ENCODE measurements around the gene IGSF21. TPM values are rescaled to one million over a fixed set of nuclear protein-coding genes. Genes with fewer than 3 reads are reported as not detected.
"Not testable (repeated sequence)": the region's sequence is repeated elsewhere in the genome, so short reads cannot be mapped to it uniquely, and the experiment has no call there.

IGSF21 gene
- polyA plus RNA-seq, 3 donors, result 0.21 to 0.36 (median 0.24) TPM

DNA sequence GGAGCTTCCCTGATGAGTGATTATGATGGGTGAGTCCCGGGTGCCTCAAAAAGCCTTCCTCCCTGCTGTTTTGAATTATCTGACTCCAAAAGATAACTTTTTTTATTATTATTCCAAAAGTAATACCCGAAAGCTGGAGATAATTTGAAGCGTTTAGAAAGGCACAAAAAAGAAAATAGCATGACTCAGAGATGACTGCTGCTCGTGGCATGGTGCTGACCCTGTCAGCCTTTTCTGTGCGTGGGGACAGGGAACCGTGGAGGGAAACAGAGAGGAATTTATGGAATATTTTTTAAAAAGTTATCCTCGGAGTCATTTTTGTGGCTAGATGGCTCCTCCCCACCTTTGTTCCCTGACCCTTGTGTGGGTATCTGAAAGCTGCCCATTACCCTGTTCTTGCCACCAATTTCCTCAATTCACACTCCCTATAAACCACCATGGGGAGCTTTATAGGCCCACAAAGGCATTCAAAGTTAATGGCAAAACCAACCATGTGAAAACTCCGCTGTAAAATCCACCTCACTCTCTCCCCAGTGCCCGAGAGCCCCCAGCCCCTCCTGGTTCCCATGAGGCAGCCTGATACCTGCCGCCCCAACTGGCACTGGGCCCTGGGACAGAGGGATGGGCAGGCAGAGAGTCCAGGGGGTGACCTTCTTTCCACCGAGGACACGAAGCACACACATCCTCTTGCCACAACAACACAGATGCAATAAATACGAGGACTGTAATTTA lies 37.5 kb downstream of the IGSF21 start:
- DNase-seq, result no peak

GRCh38 chr1:18145851-18146618 lies 38.4 kb downstream of the IGSF21 start:
- no peak for DNase-seq

- DNase-seq, result no peak
Observed at GRCh38 chr1:18146886-18147285, 39.3 kb downstream of the IGSF21 start.

GRCh38 chr1:18147672-18148071 lies 40.1 kb downstream of the IGSF21 start:
- DNase-seq, result no peak

DNA sequence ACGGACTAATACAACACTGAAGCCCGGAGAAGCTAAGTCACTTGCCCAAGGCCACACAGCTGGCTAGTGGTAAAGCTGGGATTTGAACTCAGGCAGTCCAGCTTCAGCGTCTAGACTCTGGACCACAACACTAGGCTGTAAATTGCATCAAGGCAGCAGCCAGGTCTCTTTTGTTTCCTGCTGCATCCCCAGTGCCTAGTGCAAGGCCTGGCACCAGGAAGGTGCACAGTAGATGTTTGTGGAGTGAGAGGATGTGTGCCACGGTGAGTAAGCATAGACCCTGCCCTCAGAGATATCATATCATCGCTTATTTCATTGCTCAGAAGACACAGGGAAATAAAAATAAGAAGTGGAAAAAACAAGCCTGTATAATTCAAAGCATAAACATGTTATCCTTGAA lies 40.9 kb downstream of the IGSF21 start:
- DNase-seq, result no peak

- DNase-seq, result peak; percentile 35
Observed at GRCh38 chr1:18149027-18149641, 41.5 kb downstream of the IGSF21 start.

DNA sequence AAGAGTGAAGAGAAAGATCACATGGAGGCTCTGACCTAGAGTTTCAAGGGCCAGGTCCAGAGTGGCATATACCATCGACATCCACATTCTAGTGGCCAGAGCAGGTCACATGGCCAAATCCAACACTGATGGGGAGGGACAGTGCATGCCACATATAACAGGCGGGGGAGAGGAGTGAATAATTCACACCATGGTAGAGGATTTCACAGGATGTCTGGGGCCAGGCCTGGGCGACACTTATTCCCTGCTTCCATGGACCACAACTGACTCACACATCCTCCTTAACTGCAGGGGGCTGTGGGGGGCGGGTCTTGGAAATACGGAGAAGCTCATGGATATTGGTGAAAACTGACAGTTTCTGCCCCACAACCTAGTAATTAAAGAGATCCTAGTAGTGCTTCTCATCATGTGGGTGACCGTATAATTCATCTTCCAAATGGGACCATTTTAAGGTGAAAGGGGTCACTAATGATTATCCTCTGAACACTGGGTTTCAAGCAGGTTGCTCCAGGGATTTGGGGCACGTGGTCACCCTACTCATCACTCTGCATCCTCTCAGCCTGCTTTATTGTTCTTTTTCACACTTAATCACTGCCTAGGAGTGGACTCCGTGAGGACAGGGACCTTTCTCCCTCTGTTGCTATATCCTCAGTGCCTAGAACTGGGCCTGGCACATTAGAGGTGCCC lies 44.0 kb downstream of the IGSF21 start:
- DNase-seq, result no peak

DNA sequence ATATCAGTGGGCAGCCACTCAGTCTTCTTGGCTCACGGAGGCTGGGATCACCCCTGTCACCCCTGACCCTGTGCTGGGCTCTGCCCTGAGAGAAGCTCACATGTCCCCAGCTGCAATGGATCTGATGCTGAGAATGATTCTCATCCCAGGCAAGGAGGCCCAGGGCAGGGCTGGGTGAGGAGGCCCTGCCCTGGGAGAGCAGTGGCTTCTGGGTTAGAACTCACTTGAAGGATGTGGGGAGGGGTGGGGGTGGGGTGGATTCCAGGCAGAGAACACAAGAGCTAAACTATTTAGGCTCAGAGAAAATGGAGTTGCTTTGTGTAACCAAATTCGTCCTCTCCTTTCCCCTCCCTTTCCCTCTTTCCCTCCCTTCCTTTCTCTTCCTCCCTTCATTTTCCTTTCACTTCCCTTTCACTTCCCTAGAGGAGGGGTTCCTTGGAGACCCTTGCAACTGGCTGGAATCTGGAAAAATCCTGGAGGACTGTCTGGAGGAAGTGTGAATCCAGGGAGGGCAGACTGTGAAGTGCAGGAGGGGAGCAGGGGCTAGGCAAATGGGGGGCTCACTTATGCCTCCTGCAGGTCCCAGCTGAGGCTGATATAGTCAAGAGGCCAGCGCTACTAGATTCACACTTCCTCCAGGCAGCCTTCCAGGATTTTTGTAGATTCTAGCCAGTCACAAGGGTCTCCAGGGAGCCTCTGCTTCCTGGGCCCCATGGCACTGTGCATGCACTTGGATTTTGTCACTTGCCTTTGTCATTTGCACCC lies 47.0 kb downstream of the IGSF21 start:
- no peak for DNase-seq

- no peak for DNase-seq
Observed at GRCh38 chr1:18155881-18156385, 48.3 kb downstream of the IGSF21 start.

- DNase-seq, result no peak
Observed at GRCh38 chr1:18157352-18157751, 49.8 kb downstream of the IGSF21 start.

DNA sequence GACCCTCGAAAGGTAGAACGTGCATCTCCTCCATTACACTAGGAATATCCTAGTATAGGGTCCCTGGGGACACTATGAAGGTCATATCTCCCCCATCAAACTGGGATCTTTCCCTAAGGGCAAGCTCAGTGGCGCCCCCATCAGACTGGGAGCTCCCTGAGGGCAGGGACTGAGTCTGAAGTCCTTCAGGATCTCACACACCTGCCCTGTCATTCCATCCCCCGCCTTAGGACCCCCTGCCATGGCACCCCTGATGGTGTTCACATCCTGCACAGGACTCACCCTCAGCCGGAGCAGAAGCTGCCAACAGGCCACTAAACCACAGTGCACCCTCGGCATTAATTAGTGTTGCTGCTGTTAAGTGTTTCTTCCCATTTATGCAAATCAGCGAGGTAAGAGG lies 50.4 kb downstream of the IGSF21 start:
- DNase-seq, result no peak

GRCh38 chr1:18158714-18159113 lies 51.1 kb downstream of the IGSF21 start:
- DNase-seq, result no peak

DNA sequence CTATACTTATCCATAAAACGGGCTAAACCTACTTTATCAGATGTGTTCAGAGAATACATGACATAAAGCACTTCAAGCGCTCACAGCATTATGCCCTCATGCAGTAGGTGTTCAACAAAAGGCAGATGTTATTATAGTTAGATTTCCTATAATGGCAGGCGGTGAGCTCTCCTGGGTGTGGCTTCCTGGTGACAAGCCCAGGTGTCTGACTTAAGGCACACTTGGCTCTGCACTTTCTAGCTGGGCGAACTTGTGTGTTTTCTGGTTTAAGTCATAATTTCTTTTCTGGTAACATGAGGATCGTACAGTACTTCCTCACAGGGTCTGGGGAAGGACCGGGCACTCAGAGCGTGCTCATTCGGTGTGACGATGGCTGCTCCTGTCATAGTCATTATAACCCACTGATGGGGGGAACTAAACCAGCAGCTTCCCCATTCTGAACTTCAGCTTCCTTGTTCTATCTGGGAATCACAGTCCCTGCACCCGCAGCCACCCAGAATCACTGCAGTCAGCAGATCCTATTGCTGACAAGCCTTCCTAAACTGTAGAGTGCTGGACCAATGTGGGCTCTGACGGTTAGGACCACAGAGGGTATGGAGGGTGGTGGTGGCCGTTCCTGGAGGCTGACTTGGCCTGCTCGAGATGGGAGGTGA lies 52.8 kb downstream of the IGSF21 start:
- no peak for DNase-seq

DNA sequence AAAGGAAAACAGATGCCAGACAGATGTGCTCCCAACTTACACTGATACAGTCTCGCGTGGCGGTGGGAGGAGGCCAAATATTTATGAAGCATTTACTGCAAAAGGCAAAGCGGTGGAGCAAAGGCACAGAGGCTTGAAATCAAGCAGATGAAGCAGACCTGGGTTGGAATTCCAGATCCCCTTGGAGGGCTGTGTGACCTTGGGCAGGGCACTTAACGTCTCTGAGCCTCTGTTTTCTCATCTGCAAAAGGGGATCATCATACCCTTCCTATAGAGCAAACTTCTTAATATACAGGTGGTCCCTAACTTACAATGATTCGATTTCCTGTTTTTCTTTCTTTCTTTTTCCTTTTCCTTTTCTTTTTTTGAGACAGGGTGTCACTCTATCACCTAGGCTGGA lies 54.1 kb downstream of the IGSF21 start:
- no peak for DNase-seq

DNA sequence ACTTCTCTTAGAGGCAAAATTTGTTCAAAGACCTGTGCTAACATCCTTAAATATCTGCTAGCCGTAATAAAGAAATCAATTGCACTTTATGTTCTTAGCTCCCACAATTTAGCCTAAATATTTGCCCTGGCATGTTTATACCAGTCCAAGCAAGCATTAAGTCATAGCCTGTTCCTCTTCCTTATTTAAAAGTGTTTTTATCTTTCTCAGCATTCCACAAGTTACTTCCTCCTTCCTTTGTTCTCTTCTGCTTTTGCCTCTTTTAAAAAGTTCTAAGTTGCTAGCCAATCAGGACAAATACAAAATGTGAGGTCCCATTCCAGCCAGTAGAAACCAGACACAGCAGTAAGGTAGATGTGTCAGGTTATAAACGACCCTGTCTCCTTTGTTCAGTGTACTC lies 58.0 kb downstream of the IGSF21 start:
- DNase-seq, result not testable (repeated sequence)

GRCh38 chr1:18166341-18166740 lies 58.7 kb downstream of the IGSF21 start:
- no peak for DNase-seq

DNA sequence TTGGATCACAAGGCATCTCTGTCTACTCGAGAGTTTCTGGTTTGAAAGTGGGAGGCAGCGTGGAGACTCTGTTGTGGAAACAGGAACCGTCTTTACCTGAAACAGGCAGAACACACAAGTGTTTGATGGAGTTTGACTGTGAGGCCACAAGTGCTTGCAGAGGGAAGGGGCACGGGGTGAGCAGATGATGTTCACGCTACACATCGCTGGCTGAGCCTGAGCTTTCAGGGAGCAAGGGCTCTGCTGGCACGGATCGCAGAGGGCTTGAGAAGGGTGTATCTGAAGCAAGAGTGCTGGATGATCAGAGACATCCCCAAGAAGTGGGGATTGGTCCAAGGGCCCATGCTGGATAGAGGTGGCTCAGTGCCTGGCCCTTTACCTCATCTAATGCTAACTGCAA lies 59.3 kb downstream of the IGSF21 start:
- DNase-seq, result no peak

DNA sequence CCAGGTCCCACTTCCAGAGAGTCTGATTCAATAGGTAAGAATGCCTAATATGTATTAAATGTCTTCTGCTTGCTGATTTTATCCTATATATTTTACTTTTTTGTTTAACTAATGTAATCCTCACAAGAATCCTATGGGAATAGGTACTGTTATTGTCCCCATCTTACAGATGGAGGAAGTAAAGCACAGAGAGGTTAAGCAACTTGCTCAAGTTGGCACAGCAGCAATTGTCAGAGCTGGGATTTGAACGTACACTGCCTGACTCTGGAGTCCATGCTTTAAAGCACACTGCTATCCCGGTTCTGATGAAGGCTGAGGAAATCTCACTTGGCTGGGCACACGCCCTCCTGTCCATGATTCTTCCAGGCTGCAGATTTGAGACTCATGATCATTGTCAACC lies 62.8 kb downstream of the IGSF21 start:
- no peak for DNase-seq

GRCh38 chr1:18174037-18174436 lies 66.4 kb downstream of the IGSF21 start:
- DNase-seq, result no peak

DNA sequence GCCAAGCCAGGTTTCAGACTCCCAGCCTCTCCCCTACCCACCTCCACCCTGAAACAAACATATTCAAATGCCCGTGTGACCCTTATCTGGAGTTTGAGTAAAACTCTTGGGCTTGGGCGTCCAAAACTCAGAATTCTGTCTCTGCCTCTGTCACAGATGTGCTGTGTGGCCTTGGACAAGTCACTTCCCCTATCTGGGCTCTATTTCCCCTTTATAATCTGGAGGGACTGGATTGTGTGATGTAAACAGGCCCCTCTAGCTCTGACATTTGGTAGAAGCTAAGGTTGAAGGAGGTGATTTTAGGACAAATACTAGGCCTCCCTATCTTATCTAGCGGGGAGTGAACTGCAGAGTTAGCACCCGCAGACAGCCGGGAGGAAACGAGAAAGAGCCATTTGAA lies 67.5 kb downstream of the IGSF21 start:
- no peak for DNase-seq
